ENCODE data around the gene LDLRAD3.

- TF ChIP-seq, protein P1, sequence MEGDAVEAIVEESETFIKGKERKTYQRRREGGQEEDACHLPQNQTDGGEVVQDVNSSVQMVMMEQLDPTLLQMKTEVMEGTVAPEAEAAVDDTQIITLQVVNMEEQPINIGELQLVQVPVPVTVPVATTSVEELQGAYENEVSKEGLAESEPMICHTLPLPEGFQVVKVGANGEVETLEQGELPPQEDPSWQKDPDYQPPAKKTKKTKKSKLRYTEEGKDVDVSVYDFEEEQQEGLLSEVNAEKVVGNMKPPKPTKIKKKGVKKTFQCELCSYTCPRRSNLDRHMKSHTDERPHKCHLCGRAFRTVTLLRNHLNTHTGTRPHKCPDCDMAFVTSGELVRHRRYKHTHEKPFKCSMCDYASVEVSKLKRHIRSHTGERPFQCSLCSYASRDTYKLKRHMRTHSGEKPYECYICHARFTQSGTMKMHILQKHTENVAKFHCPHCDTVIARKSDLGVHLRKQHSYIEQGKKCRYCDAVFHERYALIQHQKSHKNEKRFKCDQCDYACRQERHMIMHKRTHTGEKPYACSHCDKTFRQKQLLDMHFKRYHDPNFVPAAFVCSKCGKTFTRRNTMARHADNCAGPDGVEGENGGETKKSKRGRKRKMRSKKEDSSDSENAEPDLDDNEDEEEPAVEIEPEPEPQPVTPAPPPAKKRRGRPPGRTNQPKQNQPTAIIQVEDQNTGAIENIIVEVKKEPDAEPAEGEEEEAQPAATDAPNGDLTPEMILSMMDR (IDR thresholded peaks at IDR 0.05; ENCODE audit: low read depth, low read length) = no peak
- TF ChIP-seq EZH2phosphoT487 (IDR thresholded peaks at IDR 0.05; ENCODE audit: low read depth) = no peak
These were observed 217.7 kb downstream of the LDLRAD3 start for GRCh38 chr11:36161572-36161971.
